HG02981 (cell line): ENCODE measurements around the gene ESR2.
"Not testable (repeated sequence)": the region's sequence is repeated elsewhere in the genome, so short reads cannot be mapped to it uniquely, and the experiment has no call there.

Source experiments
- ATAC-seq: cut with Tn5 transposase; IDR thresholded peaks from one replicate; pipeline ENCODE4 v1.9.1; 2021; ENCODE audit warnings: mild to moderate bottlenecking, moderate library complexity; ENCODE audit not compliant: unreplicated experiment

ESR2 gene

DNA sequence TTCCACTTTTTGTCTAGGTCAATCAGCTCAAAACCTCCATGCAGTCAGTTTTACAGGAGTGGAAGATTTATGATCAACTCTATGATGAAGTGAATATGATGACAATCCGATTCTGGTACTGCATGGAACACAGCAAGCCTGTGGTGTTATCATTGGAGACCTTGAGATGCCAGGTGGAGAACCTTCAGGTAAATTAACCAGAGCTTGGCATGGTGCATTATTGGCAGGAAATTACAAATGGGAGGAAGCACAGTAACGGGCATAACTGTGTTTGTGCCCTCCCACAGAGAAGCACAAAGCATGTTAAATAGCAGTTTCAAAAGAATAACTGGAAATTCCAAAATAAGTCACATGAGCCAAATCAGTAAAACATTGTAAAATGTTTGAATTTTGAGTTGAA, 135.6 kb downstream of the ESR2 start:
- ATAC-seq: no peak

DNA sequence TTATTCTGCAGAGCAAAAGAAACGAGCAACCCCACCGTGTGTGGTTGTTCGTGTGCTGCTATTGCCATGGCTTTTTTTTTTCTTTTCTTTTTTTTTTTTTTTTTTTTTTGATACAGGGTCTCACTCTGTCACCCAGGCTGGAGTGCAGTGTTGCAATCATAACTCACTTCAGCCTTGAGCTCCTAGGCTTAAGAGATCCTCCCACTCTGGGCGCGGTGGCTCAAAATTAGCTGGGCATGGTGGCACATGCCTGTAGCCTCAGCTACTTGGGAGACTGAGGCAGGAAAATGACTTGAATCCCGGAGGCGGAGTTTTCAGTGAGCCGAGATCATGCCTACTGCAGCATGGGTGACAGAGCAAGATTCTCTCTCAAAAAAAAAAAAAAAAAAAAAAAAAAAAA, 144.2 kb downstream of the ESR2 start:
- no peak for ATAC-seq

DNA sequence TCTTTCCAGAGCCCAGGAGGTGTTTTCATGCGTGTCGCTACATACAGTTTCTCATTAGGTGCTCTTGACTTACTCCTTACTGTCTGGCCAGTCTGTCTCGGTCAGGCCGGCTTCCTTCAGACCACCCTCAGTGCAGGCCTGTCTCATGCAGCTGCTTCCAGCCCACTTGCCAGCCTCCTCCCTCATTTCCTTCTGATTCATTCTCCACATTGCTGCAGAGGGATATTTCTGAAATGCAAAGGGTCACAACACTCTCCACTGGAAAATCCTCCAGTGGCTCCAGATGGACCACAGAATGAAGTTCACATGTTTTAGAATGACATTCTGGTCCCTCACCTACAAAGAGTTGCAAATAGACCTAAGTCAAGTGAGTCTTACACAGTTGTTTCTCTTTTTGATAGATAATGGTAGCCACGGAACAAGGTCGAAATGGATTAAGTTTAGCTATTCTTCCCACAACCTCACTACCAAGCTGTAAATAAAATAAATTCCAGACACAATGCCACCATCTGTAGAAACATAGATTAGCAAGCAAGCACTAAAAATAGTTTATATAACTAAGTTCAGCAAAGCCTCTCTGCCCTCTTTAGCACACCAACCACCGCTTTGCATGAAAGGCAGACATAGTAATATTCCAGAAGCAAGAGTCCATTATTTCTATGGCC, 146.9 kb downstream of the ESR2 start:
- ATAC-seq: no peak

DNA sequence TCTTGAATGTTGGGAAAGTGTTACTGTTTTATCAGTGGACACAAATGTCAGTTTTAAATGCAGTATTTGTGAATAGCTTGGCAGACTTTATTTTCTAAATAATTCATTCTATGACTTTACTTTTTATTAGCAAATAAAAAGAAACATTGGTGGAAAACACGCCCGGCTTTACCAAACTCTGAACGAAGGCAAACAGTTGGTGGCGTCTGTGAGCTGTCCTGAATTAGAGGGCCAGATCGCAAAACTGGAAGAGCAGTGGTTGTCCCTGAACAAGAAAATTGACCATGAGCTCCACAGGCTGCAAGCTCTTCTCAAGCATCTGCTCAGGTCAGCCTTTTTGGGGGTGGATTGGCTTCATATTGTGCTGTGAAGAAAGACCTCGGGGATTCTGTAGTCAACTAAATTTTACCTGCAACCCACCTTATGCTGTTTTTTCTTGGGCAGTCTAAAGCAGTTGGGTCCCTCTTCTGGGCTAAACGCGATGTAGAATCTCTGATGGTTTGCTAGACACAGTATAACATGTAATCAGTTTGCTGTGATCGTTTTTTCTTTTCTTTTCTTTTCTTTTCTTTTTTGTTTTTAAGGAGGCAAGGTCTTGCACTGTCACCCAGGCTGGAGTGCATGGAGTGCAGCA, 156.4 kb downstream of the ESR2 start:
- no peak for ATAC-seq

DNA sequence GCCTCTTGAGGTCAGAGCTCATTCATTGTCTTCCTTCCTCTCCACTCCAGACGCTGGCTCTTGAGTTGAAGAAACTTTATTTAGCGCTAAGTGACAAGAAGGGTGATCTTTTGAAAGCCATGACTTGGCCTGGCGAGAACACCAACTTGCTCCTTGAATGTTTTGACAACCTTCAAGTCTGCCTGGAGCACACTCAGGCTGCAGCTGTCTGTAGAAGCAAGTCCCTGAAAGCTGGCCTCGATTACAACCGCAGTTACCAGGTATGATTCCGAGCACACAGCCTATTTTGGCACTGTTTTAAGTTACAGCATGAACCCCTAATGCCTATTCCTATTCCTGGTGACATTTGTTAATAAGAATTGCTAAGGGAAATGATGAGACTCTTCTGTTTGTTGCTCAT, 167.6 kb downstream of the ESR2 start:
- ATAC-seq: no peak

DNA sequence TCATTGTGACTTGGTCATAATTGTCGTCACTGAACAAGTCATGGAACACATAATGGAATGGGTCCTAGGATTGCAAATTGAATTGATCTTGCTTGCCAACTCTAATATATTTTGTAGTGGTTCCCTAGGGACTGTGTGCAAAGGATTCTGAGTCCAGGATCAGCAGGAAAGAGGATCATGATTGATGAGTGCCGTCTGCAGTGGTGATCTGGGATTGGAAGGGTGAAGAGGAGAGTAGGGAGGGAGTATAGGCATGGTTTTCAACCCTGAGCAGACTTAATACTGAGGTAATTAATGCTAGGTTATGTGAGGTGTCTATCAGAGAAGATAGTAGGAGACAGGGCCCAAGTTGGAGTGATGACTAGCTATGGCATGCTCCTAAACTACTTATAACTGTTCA, 168.9 kb downstream of the ESR2 start:
- ATAC-seq: no peak

DNA sequence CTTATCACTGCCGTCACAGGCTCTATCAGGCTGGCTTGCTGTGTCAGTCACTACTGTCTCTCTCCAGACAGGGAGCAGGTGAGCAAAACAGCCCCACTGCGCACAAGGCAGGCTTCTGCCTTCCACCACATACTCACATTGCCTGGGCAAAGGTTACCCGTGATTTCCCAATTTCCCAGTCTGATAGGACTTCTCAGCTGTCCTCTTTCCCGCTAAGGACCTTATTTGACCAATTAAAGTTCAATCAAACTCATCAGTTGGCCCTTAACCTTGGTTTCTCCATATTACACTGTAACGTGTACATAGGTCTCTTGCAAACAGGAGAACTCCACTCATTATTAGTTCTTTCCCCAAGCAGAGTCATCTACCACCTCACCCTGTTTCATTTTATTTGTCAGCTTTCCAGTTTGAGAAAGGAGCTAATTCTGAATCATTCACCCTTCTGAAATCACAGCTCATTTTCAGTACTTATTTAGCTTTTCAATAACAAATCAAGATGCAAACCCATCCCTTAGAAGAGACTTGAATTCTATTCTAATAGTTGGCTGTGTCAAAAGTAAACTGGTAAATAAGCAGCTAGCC, 170.8 kb downstream of the ESR2 start:
- no peak for ATAC-seq

DNA sequence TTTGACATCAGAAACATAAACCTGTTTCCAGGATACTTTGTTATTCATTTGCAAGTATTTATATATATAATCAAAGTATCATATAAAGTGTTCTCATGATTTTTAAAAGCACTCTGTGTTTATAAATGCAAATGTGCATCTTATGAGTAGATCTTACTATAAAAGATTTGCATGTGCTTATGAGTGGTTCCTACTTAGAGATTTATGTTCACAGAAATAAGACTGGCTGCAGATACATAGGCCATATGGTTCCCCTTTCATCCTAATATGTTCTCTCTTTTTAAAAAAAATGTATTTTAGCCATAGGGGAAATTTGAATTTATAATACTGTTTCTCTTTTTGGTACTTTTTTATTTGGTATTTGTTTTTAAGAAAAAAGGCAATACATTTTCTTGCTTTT, 174.2 kb downstream of the ESR2 start:
- no peak for ATAC-seq

DNA sequence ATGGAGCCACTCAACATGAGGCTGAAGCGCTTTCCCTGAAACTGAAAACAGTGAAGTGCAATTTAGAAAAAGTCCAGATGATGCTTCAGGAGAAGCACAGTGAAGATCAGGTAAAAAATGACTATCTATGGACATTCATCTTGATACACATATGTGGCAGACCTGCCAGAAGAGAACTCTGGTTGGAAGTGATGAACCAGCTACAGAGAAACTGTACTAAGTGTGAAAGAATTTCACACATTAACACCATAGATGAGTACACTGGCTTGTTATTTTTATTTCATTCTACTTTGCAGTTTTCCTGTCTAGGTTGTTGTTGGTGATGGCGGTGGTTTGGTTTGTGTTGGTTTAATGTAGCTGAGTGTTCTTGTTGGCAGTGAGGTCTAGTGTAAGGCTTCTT, 174.7 kb downstream of the ESR2 start:
- no peak for ATAC-seq

DNA sequence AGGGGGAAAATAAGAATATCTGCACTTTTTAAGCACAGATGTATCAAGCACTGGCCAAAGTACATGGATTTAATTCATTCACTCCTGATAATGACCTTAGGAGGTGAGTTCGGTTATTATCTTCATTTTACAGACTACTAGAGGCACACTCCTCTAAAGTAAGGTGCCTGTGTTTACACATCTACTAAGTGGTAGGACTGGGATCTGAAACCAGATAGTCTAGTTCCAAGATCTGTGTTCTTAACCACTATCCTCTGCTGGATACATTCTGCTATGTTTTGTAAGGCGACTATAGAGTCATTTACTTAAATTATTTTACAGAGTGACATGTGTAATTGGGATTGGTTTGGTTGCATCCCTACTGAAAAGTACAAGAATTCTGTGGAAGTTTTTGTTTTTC, 175.3 kb downstream of the ESR2 start:
- no peak for ATAC-seq

DNA sequence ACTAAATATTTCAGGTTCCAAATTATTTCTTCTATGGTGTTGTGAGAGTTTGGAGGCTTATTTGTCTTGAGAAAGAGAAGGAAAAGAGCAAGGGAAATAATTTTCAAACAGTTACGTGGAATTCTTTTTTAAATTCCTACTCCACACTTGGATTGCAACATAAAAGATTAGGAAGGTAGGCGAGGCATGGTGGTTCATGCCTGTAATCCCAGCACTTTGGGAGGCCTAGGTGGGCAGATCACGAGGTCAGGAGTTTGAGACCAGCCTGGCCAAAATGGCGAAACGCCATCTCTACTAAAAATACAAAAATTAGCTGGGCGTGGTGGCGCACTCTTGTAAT, 175.8 kb downstream of the ESR2 start:
- ATAC-seq: not testable (repeated sequence)

DNA sequence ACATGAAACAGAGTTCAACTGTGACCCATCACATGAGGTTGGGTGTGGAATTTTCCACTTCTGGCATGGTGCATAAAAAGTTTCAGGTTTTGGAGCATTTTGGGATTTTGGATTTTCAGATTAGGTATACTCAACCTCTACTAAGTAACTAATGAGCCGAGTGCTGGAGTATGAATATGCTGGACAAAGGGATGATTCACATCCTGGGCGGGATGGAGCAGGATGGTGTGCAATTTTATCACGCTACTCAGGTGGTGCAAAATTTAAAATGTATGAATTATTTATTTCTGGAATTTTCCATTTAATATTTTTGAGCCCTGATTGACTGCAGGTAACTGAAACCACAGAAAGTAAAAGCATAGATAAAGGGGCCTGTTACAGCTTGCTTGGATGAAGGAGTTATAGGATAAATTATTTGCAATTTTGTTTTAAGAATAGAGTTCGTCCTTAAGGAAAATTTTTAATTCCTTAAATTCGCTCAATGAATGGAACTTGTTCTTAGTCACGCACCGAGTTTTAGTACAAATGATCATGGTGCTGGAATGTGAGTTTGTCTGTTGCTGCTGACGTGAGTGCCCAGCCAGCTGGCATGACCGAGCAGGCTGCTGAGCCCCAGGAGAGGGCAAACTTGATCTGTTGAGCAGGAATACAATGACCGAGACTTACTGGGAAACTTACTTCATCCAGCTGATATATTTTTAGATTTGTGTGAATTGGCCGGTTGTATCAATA, 176.3 kb downstream of the ESR2 start:
- no peak for ATAC-seq

DNA sequence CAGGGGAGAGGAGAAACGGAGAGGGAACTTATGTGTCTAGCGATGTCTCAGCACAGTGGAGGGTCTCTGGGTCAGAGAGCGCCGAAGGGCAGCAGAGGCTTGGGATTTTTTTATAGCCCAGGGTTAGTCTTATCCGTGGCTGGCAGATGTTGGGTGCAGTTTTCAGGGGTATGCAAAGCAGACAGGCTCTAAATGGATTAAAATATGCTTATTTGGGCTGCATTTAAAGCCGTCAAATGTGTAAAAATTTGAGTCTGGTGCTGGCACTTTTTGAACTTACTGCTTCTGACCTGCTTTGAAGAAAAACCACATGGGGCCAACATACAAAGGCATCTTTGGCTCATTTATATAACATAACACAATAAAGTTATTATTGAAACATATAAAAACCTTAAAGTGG, 178.8 kb downstream of the ESR2 start:
- no peak for ATAC-seq

DNA sequence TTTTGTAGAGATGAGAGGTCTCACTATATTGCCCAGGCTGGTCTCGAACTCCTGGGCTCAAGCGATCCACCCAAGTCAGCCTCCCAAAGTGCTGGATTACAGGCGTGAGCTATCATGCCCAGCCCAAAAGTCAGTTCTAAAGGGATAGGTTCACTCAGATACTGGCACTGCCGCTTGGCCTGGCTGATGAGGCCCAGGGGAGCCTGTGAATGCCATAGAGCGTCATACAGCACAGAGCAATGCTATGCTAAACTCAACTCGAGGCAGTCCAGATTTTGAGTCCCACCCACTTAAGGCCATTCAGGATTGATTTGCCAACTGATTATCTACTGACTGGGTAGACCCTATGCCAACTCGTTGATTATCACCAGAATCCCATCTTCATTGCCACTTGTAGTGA, 179.4 kb downstream of the ESR2 start:
- no peak for ATAC-seq

DNA sequence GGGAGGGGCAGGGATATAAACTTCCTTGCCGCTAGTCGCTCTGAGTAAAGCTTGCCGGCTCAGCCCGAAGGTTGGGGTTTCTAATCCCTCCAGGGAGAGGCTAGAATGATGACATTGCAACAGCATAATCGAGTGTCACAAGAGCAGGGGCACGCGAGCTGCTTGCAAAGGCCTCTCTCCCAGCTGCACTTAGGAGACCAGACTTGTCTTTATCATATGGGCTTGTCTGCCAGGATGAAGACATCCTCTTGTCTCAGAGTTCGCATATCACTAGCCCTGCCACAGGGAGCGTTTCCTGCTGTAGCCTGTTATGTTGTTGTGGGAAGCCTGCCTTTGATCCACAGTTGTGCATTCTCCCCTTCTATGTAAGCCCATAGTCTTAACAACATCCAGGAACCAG, 180.0 kb downstream of the ESR2 start:
- no peak for ATAC-seq

DNA sequence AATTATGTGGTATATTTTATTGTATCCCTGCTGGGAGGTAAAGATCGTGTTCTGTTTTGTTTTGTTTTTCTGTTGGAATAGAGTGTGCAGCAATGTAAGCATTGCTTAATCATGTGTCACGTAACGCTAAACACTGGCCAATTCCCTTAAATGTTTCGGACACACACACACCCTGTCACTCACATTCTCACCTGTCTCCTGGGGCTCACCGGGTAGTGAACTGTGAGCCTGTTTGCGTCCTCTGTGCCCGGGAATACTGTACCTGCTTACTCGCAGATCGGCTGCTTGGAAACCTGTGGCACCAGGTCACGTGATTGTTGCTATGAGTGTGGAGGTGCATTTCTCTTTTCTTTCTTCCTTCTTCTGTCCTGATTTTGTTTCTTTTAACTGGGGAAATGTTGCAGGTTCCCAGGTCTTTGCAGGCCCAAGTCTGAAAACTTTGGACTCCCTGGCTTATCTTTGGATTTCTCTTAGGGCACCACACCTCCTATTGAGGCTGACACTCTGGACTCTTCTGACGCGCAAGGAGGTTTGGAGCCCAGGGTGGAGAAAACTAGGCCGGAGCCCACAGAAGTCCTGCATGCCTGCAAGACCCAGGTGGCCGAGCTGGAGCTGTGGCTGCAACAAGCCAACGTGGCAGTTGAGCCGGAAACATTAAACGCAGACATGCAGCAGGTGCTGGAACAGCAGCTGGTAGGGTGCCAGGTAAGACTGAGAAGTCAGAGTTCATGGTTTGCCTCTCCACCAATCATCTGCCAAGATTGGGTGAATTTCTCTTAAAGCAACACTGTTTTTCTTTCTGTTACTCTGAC, 181.1 kb downstream of the ESR2 start:
- ATAC-seq: no peak

DNA sequence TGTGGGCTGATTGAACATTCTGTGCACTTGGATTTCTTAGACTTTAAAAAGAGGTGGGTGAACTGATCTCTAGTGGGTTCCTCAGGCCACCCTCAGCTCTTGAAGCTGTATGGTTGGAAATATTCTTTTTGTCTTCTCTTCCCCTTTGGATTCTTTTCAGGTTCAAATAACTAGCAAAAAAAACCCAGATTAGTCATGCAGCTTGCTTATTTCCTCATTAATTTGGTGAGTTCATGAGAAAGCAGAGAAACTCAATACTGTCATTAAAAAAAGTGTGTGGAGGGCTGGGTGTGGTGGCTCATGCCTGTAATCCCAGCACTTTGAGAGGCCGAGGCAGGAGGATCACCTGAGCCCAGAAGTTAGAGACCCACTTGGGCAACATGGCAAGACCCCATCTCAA, 183.4 kb downstream of the ESR2 start:
- ATAC-seq: no peak

DNA sequence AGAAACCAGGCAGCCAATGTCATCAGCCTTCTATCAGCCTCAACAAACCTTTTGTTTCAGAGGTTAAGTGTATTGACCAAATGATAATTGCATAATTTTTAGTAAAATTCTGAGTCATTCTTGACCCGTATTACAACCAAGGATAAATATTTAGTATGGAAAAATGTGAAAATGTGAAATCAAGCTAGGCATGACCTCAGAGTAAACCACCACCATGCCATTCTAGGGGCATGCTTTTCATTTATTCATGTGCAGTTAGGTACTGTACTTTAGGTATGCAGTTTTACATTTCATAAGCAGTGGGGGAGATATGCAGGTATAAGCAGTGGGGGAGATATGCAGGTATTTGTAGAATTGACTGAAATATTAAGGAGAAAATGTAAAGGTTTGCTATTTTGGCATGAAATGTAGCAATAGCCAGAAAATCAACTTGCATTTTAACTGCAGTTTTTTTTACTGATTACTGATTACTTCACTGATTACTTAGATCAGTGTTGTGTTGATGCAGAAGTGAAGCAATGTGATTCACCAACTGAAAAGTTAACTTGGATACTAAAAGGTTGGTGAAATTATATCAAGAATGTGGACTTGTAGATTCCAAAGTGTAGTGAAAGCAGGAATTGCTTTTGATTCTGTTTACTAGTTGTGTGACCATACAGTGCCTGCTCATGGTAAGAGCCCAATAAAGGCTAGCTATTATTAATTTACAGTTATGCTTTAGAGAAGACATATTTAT, 184.2 kb downstream of the ESR2 start:
- ATAC-seq: no peak

DNA sequence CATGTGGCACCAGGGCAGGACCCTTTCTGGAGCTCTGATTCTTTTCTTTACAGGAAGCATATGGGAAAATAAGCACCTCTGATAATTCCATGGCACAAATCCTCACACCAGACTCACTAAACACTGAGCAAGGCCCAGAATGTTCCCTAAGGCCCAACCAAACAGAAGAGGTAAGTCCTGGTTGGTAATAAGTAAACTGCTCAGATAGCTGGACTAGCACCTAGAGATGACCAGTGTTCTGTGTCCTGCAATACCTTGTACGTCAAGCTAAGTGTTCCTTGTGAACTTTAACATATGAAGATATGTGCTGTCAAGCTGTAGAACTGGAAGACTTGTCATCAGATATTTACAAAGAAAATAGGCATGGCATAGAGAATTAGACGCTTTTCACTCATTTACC, 186.7 kb downstream of the ESR2 start:
- no peak for ATAC-seq

DNA sequence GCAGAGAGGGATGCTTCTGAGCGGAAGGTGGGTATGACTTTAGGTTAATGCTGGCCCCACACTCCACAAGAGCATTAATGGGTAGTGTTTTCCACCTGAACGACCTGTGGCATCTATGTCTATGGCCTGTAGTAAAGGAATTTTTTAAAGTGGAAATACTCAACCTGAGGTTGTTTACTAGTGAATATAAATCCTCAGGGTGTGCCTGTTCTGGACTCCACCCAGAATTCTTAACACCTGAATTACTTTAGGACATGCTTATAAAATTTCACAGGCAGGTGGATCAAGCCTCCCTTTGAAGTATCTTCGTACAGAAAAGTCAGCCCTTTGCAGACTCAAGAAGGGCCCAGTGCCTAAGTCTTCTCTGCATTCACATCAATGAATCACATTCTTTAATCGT, 196.1 kb downstream of the ESR2 start:
- ATAC-seq: no peak

DNA sequence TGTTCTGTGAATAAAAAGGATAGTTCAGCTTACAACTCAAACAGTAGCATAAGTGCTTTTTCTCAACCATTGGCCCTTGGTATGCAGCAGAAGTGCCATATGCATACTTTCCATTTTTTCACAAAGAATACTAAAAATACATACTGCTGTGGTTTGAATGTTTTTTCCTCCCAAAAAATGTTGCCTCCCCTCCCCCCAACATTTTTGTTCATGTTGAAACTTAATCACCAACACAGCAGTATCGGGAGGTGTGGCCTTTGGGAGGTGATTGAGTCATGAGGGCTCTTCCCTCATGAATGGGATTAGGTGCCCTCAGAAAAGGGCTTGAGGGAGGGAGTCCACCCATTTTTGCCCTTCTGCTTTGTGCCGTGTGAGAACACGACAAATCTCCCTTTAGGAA, 198.6 kb downstream of the ESR2 start:
- no peak for ATAC-seq
